GM23338 (cell line): ENCODE results near the gene YPEL1. TPM values are rescaled to one million over a fixed set of nuclear protein-coding genes. Genes with fewer than 3 reads are reported as not detected.

ENCODE experiments used
- ATAC-seq: fragments of 200-7000 bp; cut with Tn5 transposase; 3 replicates; pipeline ENCODE4 v1.9.1; 2020
- DNase-seq: peaks from one replicate; pipeline ENCODE4 v3.0.0-alpha.2; 2015; ENCODE audit warnings: low spot score
- H2AFZ ChIP-seq: fragments of 200-600 bp; sonication (generic); 2 replicates; pipeline ENCODE4 v1.8.0; 2016; ENCODE audit warnings: antibody characterized with exemption, mild to moderate bottlenecking, moderate library complexity
- H3F3A ChIP-seq: fragments of 200-600 bp; sonication (generic); replicated peaks from 2 replicates; pipeline ENCODE4 v1.8.0; 2017; ENCODE audit warnings: antibody characterized with exemption, mixed run types, low read depth
- H3K27ac ChIP-seq: fragments of 200-600 bp; sonication (generic); 2 replicates; pipeline ENCODE4 v1.6.1; 2016; ENCODE audit warnings: low read depth
- H3K27me3 ChIP-seq: fragments of 200-600 bp; sonication (generic); 2 replicates; pipeline ENCODE4 v1.8.0; 2016; ENCODE audit warnings: mild to moderate bottlenecking, mixed run types, moderate library complexity; ENCODE audit not compliant: insufficient read depth
- H3K36me3 ChIP-seq: fragments of 200-600 bp; sonication (generic); 2 replicates; pipeline ENCODE4 v1.8.0; 2016; ENCODE audit warnings: mild to moderate bottlenecking; ENCODE audit not compliant: insufficient read depth
- H3K4me1 ChIP-seq: fragments of 200-600 bp; sonication (generic); 2 replicates; pipeline ENCODE4 v1.8.0; 2016; ENCODE audit warnings: mild to moderate bottlenecking, moderate library complexity; ENCODE audit not compliant: insufficient read depth
- H3K4me2 ChIP-seq: fragments of 200-600 bp; sonication (generic); 2 replicates; pipeline ENCODE4 v1.7.1; 2017; ENCODE audit warnings: mixed run types
- H3K4me3 ChIP-seq: fragments of 200-600 bp; sonication (generic); 2 replicates; pipeline ENCODE4 v1.6.1; 2016; ENCODE audit warnings: mixed run types
- H3K79me2 ChIP-seq: fragments of 200-600 bp; sonication (generic); replicated peaks from 2 replicates; pipeline ENCODE4 v1.8.0; 2017; ENCODE audit warnings: mild to moderate bottlenecking; ENCODE audit not compliant: insufficient read depth
- H3K9me2 ChIP-seq: fragments of 200-600 bp; sonication (generic); 2 replicates; pipeline ENCODE4 v1.8.0; 2017; ENCODE audit not compliant: insufficient read depth
- H4K20me1 ChIP-seq: fragments of 200-600 bp; sonication (generic); replicated peaks from 2 replicates; pipeline ENCODE4 v1.8.0; 2017; ENCODE audit warnings: mild to moderate bottlenecking; ENCODE audit not compliant: insufficient read depth
- H3K27ac Mint-ChIP-seq: 2 replicates; pipeline ENCODE4 v1.8.0; 2020; ENCODE audit warnings: inconsistent platforms, mild to moderate bottlenecking, moderate library complexity, mixed read lengths
- H3K27me3 Mint-ChIP-seq: 3 replicates; pipeline ENCODE4 v1.8.0; 2022; ENCODE audit warnings: low read depth, mild to moderate bottlenecking, moderate library complexity, mixed read lengths, inconsistent platforms; ENCODE audit not compliant: insufficient read depth, poor library complexity
- H3K36me3 Mint-ChIP-seq: 3 replicates; pipeline ENCODE4 v1.8.0; 2021; ENCODE audit warnings: low read depth, mild to moderate bottlenecking, inconsistent platforms, moderate library complexity, mixed read lengths
- H3K4me1 Mint-ChIP-seq: 3 replicates; pipeline ENCODE4 v1.8.0; 2020; ENCODE audit warnings: mild to moderate bottlenecking, inconsistent platforms, mixed read lengths
- H3K4me3 Mint-ChIP-seq: 3 replicates; pipeline ENCODE4 v1.8.0; 2021; ENCODE audit warnings: moderate library complexity, mild to moderate bottlenecking, inconsistent platforms, mixed read lengths
- H3K9me3 Mint-ChIP-seq: 3 replicates; pipeline ENCODE4 v1.8.0; 2020; ENCODE audit warnings: moderate library complexity, mild to moderate bottlenecking, inconsistent platforms, mixed read lengths
- CREB1 ChIP-seq: fragments of 250-450 bp; sonication (Bioruptor Pico); IDR thresholded peaks from 2 replicates; pipeline ENCODE4 v1.5.0; 2020; ENCODE audit warnings: low read depth, mild to moderate bottlenecking, moderate library complexity
- EZH2 ChIP-seq: fragments of 200-600 bp; sonication (generic); IDR thresholded peaks from one replicate; pipeline ENCODE4 v1.8.0; 2017; ENCODE audit warnings: antibody characterized with exemption, mild to moderate bottlenecking, low read depth; ENCODE audit not compliant: unreplicated experiment
- EZH2phosphoT487 ChIP-seq: fragments of 200-600 bp; sonication (generic); IDR thresholded peaks from one replicate; pipeline ENCODE4 v1.8.1; 2018; ENCODE audit warnings: antibody characterized with exemption; ENCODE audit not compliant: unreplicated experiment
- JUNB ChIP-seq: IDR thresholded peaks from one replicate; pipeline ENCODE4 v1.6.1; 2016; ENCODE audit warnings: antibody characterized with exemption; ENCODE audit not compliant: unreplicated experiment
- NANOG ChIP-seq: IDR thresholded peaks from 2 replicates; pipeline ENCODE4 v1.6.1; 2016; ENCODE audit warnings: antibody characterized with exemption, borderline replicate concordance
- POLR2AphosphoS5 ChIP-seq: IDR thresholded peaks from 2 replicates; pipeline ENCODE4 v1.6.1; 2016; ENCODE audit warnings: antibody characterized with exemption, low read depth
- REST ChIP-seq: IDR thresholded peaks from one replicate; pipeline ENCODE4 v1.6.1; 2018; ENCODE audit warnings: antibody characterized with exemption; ENCODE audit not compliant: unreplicated experiment
- STAT1 ChIP-seq: IDR thresholded peaks from one replicate; pipeline ENCODE4 v1.6.1; 2016; ENCODE audit warnings: antibody characterized with exemption; ENCODE audit not compliant: unreplicated experiment
- ZNF114 ChIP-seq: fragments of 250-450 bp; sonication (Bioruptor Pico); IDR thresholded peaks from 2 replicates; pipeline ENCODE4 v1.5.0; 2020; ENCODE audit warnings: mild to moderate bottlenecking, moderate library complexity
- ZNF331 ChIP-seq: fragments of 250-450 bp; sonication (Bioruptor Pico); IDR thresholded peaks from 2 replicates; pipeline ENCODE4 v1.5.0; 2020; ENCODE audit warnings: low read depth, mild to moderate bottlenecking, moderate library complexity
- polyA plus RNA-seq: library from polyadenylated mRNA; unstranded; fragments of >200 nt; fragmentation: Nextera tagmentation; extraction: Ambion mirVana; gene quantifications from 2 replicates; pipeline ENCODE4 v1.2.1, GENCODE V29; 2016
- total RNA-seq: library from RNA; depleted of rRNA; stranded (reverse); fragments of >200 nt; shearing (Covaris generic); gene quantifications from 2 replicates; pipeline ENCODE4 v1.2.3, GENCODE V29; 2014
- TF ChIP-seq, protein P1 (sequence below), 2 experiments: fragments of 200-600 bp in 1 of 2; sonication (generic) in 1 of 2; conservative IDR thresholded peaks; 2 replicates each; pipeline versions ENCODE4 v1.5.1 to v1.6.1; 2016 to 2017; ENCODE audit warnings: antibody characterized with exemption in 2 of 2, low read depth in 2 of 2, mild to moderate bottlenecking in 2 of 2, moderate library complexity in 1 of 2
- TF ChIP-seq, protein P2 (sequence below): IDR thresholded peaks from 2 replicates; pipeline ENCODE4 v1.6.1; 2016; ENCODE audit warnings: antibody characterized with exemption

The YPEL1 gene
- total and polyA plus RNA-seq, 2 experiments from 2014 or later, result 4.4 to 6.0 TPM

DNA sequence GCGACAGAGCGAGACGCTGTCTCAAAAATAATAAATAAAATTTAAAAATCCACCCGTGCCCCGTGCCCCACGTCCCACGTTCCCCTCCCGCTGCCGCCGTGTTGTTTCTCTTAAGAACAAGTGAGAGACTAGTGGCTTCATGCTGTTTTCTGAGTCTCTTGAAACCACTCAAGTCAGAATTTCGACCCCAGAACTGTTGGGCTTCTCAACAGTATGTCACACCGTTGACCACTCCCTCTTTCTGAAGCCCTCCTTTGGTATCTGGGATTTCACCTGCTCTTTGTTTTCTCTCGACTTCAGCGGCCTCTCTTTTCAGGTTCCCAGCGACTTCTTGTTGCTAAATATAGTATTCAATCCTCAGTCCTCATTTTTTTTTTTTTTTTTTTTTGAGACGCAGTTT is 68.8 kb downstream of the YPEL1 start (continued):
- no peak for TF ChIP-seq REST
- TF ChIP-seq ZNF331 (CRISPR knock-in tag), result no peak
- no peak for TF ChIP-seq JUNB
- TF ChIP-seq, protein P1, sequence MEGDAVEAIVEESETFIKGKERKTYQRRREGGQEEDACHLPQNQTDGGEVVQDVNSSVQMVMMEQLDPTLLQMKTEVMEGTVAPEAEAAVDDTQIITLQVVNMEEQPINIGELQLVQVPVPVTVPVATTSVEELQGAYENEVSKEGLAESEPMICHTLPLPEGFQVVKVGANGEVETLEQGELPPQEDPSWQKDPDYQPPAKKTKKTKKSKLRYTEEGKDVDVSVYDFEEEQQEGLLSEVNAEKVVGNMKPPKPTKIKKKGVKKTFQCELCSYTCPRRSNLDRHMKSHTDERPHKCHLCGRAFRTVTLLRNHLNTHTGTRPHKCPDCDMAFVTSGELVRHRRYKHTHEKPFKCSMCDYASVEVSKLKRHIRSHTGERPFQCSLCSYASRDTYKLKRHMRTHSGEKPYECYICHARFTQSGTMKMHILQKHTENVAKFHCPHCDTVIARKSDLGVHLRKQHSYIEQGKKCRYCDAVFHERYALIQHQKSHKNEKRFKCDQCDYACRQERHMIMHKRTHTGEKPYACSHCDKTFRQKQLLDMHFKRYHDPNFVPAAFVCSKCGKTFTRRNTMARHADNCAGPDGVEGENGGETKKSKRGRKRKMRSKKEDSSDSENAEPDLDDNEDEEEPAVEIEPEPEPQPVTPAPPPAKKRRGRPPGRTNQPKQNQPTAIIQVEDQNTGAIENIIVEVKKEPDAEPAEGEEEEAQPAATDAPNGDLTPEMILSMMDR (conservative IDR thresholded peaks at IDR 0.05; ENCODE audit: low read depth in 2 of 2), result no peak
- no peak for TF ChIP-seq EZH2
- TF ChIP-seq NANOG, result no peak
- TF ChIP-seq POLR2AphosphoS5, result no peak
- TF ChIP-seq CREB1 (CRISPR knock-in tag), result no peak
- TF ChIP-seq EZH2phosphoT487, result no peak
- TF ChIP-seq ZNF114 (CRISPR knock-in tag), result no peak
- TF ChIP-seq STAT1, result no peak
- TF ChIP-seq, protein P2, sequence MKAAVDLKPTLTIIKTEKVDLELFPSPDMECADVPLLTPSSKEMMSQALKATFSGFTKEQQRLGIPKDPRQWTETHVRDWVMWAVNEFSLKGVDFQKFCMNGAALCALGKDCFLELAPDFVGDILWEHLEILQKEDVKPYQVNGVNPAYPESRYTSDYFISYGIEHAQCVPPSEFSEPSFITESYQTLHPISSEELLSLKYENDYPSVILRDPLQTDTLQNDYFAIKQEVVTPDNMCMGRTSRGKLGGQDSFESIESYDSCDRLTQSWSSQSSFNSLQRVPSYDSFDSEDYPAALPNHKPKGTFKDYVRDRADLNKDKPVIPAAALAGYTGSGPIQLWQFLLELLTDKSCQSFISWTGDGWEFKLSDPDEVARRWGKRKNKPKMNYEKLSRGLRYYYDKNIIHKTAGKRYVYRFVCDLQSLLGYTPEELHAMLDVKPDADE, result no peak

DNA sequence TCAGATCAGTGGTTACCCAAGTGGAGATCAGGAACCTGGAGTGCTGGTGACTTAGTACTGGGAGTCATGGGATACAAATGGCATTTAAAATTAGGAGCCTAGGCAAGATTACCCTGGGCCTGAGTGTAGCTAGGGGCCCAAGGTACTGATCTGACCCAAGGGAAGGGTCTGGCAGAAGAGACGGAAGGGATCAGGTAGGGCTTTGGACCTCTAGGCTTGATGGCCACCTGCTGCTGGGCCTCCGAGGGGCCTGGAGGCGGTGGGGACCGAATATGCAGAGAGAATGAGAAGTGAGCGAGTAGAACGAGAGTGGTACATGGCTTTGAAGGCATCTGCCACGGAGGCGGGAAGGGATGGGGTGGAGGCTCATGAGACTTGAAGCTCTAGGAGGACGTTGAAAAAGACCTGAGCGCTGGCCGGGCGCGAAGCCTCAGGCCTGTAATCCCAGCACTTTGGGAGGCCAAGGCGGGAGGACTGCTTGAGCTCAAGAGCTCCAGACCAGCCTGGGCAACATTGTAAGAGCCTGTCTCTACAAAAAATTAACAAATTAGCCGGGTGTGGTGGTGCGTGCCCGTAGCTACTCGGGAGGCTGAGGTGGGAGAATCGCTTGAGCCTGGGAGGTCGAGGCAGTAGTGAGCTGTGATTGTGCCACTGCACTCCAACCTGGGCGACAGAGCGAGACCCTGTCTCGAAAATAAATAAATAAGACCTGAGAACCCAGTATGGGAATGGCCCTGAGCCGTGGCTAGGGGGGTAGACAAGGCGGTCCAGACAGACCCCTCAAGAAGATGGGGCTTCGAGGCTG is 70.3 kb downstream of the YPEL1 start:
- DNase-seq, result no peak
- Histone ChIP-seq H3K9me2 (no peaks in the 10 kb centered on the region), H2AFZ (peak overlapping the region; percentile 98), H3K4me1 (no peaks in the 10 kb centered on the region), H3K27ac (no peak overlapping the region), H4K20me1 (no peaks in the 10 kb centered on the region; the same call in 1 of the 2 replicates), H3K4me2 (peak overlapping the region; percentile 82), H3F3A (0 out of 2 replicates have a peak, but pooled peaks cover 9% of the 10 kb centered on the region), H3K36me3 (no peaks in the 10 kb centered on the region), H3K4me3 (peak overlapping the region; percentile 99), H3K27me3 (no peaks in the 10 kb centered on the region), H3K79me2 (peaks cover 14% of the 10 kb centered on the region)
- H3K4me3 Mint-ChIP-seq, result peak overlapping the region; percentile 98
- H3K9me3 Mint-ChIP-seq, result no peaks in the 10 kb centered on the region; the same call in 1 of the 3 replicates
- no peaks in the 10 kb centered on the region for H3K36me3 Mint-ChIP-seq
- peaks cover 13% of the 10 kb centered on the region for H3K27me3 Mint-ChIP-seq
- ATAC-seq, result no peak
- H3K27ac Mint-ChIP-seq, result 0 out of 2 replicates have a peak overlapping the region, but pooled peaks have one; percentile 94
- H3K4me1 Mint-ChIP-seq, result peaks cover 10% of the 10 kb centered on the region
- TF ChIP-seq ZNF114 (CRISPR knock-in tag), result no peak
- TF ChIP-seq STAT1, result no peak
- TF ChIP-seq NANOG, result no peak
- TF ChIP-seq CREB1 (CRISPR knock-in tag), result no peak
- no peak for TF ChIP-seq EZH2phosphoT487
- TF ChIP-seq, protein P1 (conservative IDR thresholded peaks at IDR 0.05; ENCODE audit: low read depth in 2 of 2), result no peak
- no peak for TF ChIP-seq ZNF331 (CRISPR knock-in tag)
- TF ChIP-seq REST, result no peak
- TF ChIP-seq POLR2AphosphoS5, result no peak
- TF ChIP-seq JUNB, result no peak
- no peak for TF ChIP-seq EZH2
